HG03196 (cell line): ENCODE results near the gene DDX59.
"Not testable (repeated sequence)": the region's sequence is repeated elsewhere in the genome, so short reads cannot be mapped to it uniquely, and the experiment has no call there.

ENCODE experiments used
- ATAC-seq: cut with Tn5 transposase; IDR thresholded peaks from one replicate; pipeline ENCODE4 v1.9.1; 2021; ENCODE audit not compliant: unreplicated experiment

DDX59 gene

DNA sequence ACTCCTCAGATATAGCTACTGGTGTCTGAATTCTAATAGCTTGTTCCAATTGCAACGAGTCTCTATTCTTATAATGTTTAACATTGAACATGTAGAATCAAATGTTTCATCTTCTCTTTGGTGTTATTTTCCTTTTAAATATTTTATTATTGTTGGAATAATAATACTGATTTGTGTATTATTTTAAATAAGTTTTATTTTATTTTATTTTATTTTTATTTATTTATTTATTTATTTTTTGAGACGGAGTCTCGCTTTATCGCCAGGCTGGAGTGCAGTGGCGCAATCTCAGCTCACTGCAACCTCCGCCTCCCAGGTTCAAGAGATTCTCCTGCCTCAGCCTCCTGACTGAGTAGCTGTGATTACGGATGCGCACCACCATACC, 39.2 kb downstream of the DDX59 start:
- not testable (repeated sequence) for ATAC-seq

DNA sequence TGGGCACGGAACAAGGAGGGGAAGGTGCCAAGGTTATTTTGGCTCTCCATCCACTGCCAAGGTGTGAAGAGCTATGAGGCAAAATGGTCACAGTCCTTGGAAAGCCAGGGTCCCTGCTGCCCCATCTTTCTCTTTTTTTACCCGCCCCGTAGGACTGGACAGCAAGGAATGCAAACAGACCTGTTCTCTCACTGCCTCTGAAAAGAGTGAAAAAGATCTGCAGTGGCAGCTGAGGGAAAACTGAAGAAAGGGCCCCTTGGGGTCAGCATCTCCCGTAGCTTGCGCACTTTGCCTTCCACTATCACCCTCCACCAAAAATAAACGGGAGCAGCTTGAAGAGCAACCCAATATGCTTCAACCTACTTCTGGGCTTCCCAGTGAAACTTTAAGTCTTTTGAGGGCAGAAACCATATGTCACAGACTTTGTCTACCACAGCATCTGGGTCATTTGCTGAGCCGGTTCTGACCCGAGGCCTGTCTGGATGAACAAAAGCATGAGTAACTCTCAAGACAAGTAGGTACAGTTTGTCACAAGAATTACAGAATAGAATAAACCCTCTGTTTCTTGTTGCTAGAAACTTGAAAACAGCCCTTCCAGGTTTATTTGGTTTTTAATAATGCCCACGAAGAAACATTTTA, 39.7 kb downstream of the DDX59 start:
- no peak for ATAC-seq

GRCh38 chr1:200628223-200628881, 41.4 kb downstream of the DDX59 start:
- ATAC-seq, result peak; percentile 56

DNA sequence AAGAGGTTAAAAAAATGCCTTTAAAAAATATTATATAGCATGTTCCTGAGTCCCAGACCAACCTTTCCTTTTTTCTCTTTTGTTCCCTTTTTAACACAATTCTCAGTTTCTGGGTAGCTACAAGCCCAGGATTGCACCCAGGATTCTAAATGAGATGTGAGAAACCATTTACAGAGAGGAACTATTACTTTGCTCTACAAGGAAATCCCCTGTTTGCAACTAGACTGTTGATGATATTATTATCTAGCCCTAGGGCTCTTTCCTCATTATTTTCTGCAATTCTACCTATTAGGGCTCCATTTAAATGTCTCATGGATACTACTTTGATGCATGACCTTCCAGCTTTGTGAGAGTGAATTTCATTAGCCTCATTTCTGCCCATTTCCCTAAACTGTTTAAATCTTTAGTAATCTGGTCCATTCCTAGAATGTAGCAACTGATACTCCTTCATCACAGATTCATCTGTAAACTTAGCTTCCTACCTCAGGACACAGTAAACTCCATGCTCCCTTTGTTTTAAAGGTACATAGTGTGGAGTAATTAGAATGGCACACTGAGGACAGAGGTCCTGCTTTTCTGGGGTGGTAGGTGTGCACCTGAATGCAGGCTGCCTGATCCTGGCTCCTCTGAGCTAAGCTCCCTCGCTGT, 42.0 kb downstream of the DDX59 start:
- peak; percentile 32 for ATAC-seq

GRCh38 chr1:200626853-200627534, 42.7 kb downstream of the DDX59 start:
- no peak for ATAC-seq

DNA sequence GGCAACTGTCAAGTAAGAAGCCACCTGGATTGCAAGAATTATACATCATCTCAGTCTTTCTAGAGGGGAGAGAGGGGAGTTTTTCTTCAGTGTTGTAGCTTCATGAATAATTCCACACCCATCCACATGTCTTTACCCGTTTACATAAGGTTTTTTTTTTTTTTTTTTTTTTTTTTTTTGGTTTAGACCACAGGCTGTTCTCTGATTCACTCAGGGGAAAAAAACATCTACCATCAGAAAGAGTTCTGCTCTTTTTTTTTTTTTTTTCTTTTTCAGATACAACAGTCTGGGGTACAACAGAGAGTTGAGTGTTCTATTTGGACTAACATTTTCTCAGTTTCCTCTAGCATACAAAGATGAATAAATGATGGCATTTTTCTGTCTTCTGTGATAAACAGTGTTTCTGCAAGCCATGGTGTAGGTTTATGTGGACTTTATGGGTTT, 44.3 kb downstream of the DDX59 start:
- ATAC-seq, result no peak

DNA sequence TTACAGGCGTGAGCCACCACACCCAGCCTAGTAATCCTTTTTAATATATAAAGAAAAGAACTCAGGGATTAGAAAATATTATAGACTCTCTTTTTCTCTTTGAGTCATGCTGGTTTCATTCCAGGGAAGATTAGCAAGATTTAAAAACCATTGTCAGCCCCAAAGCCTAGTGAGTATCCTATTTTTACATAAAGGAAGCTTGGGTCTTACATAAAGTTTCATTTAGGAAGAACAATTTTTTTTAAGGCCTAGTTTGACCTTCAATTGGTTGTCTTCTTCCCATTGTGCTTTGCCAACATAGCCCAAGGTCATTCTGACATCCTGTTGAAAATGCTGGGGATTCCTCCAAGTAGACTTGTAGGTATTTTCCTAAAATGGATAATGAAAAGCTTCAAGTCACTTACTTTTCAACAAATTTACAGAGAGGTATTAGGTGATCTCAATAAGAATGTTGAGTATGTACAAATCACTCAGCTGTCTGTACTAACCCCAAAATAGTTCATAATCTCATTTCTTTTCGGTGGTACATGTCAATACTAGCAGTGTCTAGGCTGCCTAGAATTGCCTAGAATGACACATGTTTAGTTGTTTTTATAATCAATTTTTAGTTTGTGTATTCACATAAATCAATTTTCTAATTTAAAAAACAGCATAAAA, 44.9 kb downstream of the DDX59 start:
- ATAC-seq, result no peak

GRCh38 chr1:200620273-200621131, 49.2 kb downstream of the DDX59 start, which contains the start of gene KIF14:
Gene KIF14 (minus strand): TSS chr1:200620751. CDS start chr1:200618723, 2,028 bp downstream.
- ATAC-seq, result peak; percentile 88

GRCh38 chr1:200619894-200620272, 49.8 kb downstream of the DDX59 start:
- no peak for ATAC-seq

- ATAC-seq, result no peak
Observed at GRCh38 chr1:200610846-200611245, 58.9 kb downstream of the DDX59 start.

- no peak for ATAC-seq
Observed at GRCh38 chr1:200602632-200603031, 67.1 kb downstream of the DDX59 start.
